HG03460 (cell line): ENCODE data around the gene MRPL28.
A peak's percentile ranks its signal among the peaks of the same experiment; 100 is the strongest.
"Not testable (repeated sequence)": the region's sequence is repeated elsewhere in the genome, so short reads cannot be mapped to it uniquely, and the experiment has no call there.

Source experiments
- ATAC-seq: cut with Tn5 transposase; IDR thresholded peaks from one replicate; pipeline ENCODE4 v1.9.1; 2021; ENCODE audit not compliant: unreplicated experiment

Gene MRPL28

DNA sequence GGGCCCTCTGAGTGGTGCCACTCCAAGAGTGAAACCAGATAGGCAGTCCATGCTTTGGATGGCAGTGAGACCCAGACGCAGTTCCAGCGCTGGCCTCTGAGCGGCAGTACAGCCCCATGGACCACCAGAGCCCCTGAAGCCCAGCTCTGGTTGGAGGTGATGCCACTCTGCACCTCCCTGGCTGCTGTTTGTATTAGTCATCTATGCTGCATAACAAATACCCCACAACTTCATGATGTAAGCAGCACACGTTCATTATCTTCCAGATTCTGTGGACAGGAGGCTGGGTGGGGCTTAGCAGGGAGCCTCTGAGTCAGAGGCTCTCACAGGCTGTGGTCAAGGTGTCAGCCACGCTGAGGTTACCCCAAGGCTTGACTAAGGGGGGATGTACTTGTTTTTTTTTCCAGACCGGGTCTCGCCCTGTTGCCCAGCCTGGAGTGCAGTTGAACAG, 21.6 kb upstream of the MRPL28 start:
- ATAC-seq = no peak

DNA sequence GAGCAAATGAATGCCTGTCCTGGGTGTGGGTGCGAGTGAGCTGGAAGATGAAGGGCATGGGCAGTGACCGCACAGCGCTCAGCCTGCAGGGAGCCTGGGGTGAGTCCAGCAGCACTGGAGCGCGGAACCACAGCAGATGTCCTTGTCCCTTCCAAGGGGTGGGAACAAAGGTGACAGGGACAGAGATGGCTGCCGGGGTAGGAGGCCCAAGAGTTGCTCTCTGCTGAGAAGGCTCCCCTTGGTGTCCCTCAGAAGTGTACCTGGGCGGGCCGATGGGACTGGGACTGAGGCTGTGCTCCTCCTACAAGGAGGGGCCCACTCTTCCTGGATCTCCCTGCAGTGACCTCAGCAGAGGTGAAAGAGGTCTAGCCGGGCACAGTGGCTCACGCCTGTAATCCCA, 19.0 kb upstream of the MRPL28 start:
- ATAC-seq = no peak

DNA sequence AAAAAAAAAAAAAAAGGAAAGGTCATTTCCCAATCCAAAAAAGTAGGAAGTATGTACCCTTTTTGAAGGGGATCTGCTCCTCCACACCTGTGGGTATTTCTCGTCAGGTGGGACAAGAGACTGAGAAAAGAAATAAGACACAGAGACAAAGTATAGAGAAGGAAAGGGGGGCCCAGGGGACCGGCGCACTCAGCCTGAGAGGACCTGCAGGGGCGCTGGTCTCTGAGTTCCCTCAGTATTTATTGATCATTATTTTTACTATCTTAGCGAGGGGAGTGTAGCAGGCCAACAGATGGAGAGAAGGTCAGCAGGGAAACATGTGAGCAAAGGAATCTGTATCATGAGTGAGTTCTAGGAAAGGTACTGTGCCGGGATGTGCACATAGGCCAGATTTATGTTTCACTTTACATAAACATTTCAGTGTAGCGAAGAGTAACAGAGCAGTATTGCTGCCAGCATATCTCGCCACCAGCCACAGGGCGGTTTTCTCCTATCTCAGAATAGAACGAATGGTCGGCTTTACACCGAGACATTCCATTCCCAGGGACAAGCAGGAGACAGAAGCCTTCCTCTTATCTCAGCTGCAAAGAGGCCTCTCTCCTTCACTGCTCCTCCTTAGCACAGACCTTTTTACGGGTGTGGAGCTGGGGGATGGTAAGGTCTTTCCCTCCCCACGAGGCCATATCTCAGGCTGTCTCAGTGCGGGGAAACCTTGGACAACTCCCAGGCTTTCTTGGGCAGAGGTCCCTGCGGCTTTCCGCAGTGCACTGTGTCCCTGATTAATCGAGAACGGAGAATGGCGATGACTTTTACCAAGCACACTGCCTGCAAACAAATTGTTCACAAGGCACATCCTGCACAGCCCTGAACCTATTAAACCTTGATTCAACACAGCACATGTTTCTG, 17.7 kb upstream of the MRPL28 start:
- ATAC-seq = not testable (repeated sequence)

DNA sequence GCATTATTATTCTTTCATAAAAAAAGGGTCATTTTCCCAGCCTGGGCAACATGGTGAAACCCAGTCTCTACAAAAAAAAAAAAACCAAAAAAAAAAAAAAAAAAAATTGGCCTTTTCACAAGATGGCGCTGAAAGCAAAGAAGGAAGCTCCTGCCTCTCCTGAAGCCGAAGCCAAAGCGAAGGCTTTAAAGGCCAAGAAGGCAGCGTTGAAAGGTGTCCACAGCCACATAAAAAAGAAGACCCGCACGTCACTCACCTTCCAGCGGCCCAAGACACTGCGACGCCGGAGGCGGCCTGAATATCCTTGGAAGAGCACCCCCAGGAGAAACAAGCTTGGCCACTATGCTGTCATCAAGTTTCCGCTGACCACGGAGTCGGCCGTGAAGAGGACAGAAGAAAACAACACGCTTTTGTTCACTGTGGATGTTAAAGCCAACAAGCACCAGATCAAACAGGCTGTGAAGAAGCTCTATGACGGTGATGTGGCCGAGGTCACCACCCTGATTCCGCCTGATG, 16.4 kb upstream of the MRPL28 start:
- no peak for ATAC-seq

DNA sequence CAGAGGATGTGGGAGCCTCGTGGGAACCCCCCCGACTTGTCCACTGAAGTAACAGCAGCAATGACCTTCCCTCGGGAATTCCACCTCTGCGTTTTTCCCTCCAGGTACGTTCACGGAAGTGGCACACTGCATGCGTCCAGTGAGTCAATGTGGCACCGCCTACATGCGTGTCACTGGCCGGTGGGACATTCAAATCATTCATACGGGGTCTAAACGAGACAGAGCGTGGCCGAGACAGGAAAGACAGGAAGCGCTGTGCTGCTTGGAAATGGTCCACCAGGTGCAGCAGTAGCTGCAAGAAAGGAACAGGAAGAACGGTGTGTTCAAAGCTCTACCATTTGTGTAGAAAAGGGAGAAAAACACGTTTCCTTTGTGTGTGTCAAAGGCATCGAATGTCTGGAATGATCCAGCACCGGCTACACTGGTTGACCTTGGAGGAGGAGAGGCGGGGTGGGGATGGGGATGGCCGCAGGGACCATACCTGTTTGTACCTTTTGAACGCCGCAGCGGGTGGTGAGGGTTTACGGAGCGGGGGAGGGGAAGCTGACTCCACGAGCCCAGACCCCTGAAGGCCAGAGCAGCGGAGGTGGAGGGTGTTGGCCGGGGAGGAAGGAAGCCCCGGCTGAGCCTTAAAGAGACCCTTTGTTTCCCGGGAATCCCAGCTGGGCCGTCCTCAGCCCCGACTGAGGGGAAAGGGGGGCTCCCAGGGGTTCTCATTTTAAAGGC, 13.2 kb upstream of the MRPL28 start:
- no peak for ATAC-seq

DNA sequence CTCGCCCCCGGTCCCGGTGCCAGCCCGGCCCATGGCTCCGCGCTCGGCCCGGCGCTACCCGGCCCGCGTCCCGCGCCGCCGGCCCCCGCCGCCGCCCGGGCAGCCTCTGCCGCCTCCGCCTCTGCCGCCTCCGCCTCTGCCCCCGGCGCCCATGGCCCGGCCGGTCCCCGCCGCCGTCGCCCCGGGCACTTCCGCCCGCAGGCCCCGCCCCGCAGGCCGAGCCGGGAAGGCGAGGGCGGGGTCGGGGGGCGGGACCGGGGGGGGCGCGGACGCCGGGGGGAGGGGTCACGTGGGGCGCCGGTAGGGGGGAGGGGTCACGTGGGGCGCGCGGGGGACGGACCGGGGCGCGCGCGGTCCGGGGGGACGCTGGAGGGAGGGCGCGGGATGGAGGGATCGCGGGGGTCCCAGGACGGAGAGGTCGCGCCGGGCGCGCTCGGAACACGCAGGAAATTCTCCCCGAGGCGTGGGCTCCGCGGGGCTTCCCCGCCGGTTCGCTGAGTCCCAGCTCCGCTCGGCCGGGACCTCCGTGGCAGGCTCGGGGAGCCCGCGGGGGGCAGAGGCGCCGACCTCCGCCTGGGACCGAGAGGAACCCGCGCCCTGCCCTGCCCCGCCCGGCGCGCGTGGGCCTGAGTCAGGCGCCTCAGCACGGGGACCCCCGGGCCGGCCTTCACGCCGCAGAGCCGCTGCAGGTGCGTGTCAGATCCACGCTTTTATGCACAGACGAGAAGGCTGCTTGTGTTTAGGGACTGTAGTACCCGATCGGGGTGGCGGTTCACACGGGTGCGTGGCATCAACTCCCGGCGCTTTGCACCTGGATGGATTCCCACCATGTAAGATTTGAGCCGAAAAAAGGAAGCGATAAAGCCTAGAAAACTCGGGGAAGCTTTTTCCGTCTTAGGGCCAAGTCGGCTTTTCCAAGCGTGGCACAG, 11.7 kb upstream of the MRPL28 start, which contains the start of gene PGAP6:
PGAP6 (minus strand) TSS at position 190 of the 929 bp plus-strand sequence; CDS start at position 33, 157 bp downstream.
- ATAC-seq = peak; percentile 49

DNA sequence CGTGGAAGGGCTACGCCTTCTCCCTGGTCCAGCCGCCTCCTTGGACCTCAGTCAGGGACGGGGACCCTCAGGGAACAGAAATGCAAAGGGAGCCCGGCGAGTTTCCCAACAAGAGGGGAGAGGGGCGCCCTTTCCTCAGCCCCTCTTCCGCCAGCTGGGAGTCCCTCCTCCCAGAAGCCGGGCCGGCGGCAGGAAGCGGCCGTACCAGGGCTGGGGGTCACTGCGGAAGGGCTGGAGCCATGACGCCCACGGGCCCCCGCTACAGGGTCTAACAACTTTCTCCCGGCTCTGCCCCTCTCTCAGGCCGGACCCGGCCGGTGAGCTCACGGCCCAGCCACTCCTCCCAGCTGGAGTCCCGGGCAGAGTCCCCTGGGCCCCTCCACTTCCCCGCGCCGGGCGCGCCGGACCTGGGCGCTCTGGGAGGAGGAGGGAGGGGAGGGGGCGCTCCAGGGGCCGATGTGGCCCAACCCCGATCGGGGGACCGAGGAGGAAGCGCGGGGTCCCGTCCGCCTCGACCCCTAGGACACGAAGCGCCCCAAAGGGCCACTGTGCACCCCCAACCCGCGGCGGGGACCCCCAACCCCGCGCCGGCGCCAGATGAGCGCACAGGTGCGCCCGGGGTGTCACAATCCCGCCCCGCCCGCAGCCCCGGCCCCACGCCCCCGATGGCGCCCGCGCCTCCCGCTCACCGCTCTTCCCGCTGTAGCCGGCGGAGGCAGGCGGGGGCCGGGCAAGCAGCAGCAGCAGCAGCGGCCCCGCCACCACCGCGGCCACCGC, 10.9 kb upstream of the MRPL28 start:
- peak; percentile 16 for ATAC-seq

DNA sequence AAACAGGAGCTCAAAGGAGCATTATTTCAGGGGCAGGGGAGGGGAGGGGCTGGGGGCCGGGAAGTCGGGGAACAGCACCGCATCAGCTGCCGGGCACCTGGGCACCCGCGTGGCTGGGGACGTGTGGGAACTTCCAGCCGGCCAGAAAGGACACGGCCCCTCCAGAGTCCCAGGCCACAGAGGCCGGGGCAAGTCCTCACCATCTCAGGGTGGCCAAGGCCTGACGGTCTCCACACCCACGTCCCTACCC, 10.3 kb upstream of the MRPL28 start:
- ATAC-seq = no peak

DNA sequence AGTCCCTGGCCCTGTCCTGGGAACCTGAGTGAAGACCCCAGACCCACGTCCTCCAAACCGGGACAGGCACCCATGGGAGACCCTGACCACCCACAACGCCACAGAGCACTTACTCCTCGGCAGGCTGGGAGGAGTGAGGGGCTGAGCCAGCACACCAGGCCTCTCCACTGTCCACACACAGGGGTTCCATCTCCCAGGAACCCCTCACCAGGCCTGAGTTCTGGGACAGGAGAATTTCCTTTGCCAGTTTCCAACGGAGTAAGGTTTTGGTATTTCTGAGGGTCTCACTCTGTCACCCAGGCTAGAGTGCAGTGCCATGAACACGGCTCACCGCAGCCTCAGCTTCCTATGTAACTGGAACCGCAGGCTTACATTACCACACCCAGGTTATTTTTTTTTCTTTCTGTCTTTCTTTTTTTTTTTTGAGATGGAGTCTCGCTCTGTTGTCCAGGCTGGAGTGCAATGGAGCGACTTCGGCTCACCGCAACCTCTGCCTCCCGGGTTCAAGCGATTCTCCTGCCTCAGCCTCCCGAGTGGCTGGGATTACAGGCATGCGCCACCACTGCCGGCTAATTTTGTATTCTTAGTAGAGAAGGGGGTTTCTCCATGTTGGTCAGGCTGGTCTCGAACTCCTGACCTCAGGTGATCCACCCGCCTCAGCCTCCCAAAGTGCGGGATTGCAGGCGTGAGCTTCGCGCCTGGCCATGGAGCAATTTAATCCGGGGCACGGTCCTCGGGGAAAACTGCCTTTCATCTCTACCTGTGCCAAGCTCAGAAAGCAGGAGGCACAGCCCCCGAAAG, 9.8 kb upstream of the MRPL28 start:
- ATAC-seq = no peak

DNA sequence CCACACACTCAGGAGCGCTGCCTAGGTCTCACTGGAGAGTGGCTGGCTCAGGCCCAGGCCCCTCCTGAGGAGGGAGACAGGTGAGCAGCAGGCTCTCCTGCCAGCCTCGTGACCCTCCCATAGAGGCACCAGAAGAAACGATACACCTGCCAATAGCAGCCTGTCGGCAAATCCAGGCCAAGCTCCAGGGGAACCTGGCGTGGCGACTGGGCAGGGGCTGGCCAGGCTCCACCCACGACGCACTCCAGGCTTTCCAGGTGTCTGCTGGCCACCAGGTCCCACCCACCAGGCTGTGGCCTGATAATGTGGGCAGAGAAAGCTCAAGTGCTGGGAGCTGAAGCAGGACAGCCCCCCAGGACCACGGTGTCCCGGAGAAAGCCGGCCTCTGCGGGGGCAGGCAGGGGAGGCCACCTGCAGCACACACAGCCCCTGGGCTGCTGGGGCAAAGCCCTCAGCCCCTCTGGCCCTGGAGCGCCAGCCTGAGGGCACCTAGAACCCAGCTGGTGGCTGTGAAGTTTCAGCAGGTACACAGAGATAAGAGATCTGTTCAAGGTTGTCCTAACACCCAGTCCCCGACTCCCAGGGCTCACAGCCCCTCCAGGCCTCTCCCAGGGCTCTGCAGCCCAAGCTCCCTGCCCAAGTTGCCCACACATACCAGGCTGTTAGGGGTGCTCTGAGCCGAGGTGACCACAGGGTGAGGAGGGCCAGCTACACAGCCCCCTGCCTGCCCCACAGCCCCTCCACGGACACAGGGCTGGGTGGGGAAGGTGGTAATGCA, 9.0 kb upstream of the MRPL28 start:
- ATAC-seq = no peak

DNA sequence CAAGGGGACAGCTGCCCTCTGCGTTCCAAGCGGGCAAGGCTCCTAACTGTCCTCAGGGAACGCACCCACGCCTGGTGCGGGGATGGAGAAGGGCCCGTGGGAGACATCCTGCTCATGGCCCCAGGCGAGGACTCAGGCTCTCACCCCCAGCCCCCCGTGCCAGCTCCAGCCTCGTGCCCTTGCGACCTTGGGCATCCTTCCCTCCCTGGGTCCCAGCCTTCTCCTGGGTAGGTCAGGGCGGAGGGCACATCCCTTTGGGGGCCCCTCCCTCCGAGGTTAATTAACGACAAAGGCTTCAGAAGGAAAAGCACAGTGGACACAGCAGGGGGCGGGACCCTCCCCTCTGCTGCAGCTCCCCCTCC, 8.5 kb upstream of the MRPL28 start:
- no peak for ATAC-seq

DNA sequence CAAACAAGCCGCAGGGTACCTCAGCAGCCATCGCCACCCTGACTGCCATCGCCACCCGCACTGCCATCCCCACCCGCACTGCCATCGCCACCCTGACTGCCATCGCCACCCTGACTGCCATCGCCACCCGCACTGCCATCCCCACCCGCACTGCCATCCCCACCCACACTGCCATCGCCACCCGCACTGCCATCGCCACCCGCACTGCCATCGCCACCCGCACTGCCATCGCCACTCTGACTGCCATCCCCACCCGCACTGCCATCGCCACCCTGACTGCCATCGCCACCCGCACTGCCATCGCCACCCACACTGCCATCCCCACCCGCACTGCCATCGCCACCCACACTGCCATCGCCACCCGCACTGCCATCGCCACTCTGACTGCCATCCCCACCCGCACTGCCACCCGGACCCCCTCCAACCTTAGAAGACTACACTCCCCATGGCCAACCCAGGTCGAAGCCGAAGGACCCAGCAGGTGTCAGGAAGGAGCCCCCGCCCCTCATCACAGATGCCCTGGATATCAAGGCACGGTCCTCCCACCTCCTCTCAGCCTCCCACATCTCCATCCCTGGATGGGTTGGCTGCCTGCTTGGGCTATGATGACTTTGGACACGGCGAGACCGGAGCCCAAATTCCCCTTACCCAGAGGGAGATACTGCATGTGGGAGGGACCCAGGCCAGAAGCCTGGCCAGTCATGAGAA, 7.9 kb upstream of the MRPL28 start:
- ATAC-seq = not testable (repeated sequence)

DNA sequence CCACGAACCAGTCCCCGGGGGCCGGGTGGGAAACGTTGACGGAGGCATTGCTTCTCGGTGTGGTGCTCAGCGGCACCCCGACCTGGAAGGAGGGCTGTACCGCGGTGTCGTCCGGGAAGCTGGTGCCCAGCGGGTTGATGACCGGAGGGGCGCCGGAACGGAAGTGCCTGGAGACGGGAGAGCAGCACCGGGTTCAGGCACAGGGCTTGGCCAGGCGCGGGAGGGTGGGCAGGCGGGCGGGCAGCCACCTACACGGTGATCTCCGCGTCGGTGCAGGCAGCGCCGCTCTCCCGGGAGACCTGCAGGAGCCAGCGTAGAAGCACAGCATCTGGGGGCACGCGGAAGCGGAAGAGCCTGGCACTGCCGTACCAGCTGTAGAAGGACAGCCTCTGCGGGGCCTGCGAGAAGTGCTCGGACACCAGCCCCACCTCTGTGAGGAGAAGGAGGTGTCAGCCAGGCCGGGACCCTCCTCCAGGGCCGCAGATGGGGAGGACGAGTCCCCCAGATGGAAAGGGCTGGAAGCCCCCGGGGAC, 7.1 kb upstream of the MRPL28 start:
- ATAC-seq = no peak

DNA sequence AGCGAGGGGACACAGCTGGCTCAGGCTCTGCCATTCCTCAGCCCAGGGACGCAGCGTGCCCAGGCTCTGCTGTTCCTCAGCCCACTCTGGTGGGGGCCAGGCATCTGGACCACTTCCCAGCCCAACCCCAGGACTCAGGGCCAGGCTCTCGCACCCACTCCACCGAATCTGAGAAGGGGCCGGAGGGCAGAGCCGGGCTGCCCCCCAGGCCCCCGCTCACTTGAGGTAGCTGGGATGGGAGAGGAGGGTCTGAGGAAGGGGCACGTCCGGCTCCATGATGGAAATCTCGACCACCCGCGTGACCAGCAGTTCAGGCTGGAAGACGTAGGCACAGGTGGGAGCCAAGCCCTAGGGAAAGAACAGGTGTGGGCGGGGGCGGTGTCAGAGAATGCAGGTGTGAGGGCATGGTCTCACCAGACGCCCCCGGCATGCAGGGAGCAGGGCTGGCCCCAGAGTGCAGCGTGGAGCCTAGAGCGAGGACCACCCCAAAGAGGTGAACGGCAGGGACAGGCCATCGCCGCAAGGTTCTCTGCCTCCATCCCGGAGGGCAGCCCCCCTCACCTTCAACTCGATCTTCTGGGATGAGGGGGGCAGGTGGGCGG, 6.6 kb upstream of the MRPL28 start:
- ATAC-seq = no peak

DNA sequence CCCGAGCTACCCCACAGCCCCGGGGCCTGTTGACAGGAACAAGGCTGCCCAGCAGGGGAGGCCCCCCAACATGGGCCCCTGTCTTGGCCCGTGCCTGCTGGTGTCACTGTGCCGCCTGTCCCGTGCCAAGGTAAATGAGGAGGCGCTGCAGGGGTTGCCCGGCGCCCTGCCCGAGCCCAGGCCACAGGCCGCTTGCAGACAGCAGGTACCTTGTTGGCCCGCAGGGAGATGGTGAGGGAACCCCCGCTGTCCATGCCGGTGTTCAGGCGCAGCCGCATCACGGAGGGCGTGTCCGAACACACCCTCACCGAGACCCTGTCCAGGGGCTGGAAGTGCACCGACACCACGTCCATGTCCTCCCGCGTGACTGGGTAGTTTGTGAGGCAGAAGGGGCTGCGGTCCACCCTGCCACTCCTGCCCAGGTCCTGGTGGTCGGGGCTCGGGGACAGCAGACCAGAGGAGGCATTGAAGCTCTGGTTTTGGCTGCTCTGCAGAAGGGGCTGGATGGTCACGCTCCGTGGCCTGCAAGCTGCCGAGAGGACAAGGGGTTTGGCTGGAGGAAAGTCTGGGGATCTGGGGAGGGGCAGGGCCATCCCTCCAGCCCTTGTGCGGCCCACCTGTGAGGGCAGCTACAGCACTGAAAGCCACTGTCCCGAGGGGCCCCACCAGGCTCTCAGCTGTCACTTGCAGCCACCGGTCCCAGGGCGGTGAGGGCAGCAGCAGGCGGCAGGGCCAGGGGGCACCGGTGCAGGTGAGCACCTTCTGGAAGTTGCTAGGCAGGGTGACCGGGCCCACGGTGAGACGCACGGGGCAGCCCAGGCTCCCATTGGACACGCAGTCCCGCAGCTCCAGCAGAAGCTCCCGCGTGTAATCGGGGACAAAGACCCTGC, 5.8 kb upstream of the MRPL28 start:
- ATAC-seq = no peak

DNA sequence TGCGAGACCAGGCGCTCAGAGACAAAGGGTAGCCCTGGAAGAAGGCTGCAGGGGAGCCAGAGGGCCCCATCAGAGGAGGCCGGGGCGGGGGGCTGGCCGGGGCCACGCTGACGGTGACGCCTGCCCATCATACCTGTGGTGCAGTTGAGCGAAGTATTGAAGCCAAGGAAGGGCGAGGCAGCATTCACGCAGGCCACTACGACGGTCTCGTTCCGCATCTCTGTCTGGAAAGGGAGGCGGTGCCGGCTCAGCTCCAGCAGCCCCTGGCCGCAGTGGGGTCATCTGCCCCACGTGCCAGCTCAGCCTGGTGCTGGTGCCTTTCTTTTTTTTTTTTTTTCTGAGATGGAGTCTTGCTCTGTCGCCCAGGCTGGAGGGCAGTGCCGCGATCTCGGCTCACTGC, 4.9 kb upstream of the MRPL28 start:
- ATAC-seq = no peak

DNA sequence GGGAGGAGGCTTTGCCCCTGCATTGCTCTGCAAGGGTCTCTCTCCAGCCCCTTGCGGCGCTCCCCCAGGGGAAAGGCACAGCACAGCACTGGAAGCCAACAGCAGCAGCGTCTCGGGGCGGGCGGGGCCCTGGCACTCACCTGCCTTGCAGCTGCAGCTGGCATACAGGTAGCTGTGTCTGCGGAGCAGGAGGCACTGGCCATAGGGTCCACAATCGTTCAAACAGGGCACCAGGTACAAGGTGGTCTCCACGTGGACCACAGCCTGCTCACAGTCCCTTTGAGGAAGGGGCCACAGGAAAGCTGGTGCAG, 4.2 kb upstream of the MRPL28 start:
- no peak for ATAC-seq
